ENCODE data around the gene NANOG. TPM values are rescaled to one million over a fixed set of nuclear protein-coding genes. Genes with fewer than 3 reads are reported as not detected.
"Not testable (repeated sequence)": the region's sequence is repeated elsewhere in the genome, so short reads cannot be mapped to it uniquely, and the experiment has no call there.

Gene NANOG
- total and polyA plus RNA-seq, 7 experiments from 2014 or later = 0.51 TPM; not detected in 6

- Mint-ChIP-seq H3K27ac (no peak overlapping the region), H3K4me3 (no peak overlapping the region), H3K36me3 (no peaks in the 10 kb centered on the region), H3K9me3 (no peaks in the 10 kb centered on the region), H3K4me1 (peaks cover 0 to 3% (median 0%) of the 10 kb centered on the region in 7 donors), H3K27me3 (peaks cover 0 to 9% (median 0%) of the 10 kb centered on the region in 5 donors)
- POLR2A ChIA-PET = no interaction called here
- Histone ChIP-seq H3K9me3 (ENCODE audit: control insufficient read depth in 2 of 3, low read length in 3 of 3) (no peaks in the 10 kb centered on the region), H3K4me1 (ENCODE audit: control insufficient read depth in 2 of 2, insufficient read depth in 2 of 2, low read length in 2 of 2) (no peaks in the 10 kb centered on the region), H3K36me3 (ENCODE audit: control insufficient read depth in 2 of 3, insufficient read depth in 3 of 3, low read length in 3 of 3) (no peaks in the 10 kb centered on the region), H3K4me3 (ENCODE audit: low read length) (no peak overlapping the region), H3K27ac (ENCODE audit: low read depth, low read length) (no peak overlapping the region), H3K27me3 (ENCODE audit: control insufficient read depth in 2 of 2, insufficient read depth in 2 of 2, low read length in 2 of 2) (no peaks in the 10 kb centered on the region)
- intact Hi-C loops (cut with micrococcal nuclease) = loop anchor here in 1 of 2 donors (1.0 to 10.0 kb wide), 2 partner anchors 101 to 403 kb away; no protein-coding TSS in a partner anchor
- peak; percentile 91 for ATAC-seq
- DNase-seq = peak in 5 of 9 donors; percentile 8 to 34 (median 19)
- CTCF ChIA-PET = no interaction called here
Observed at GRCh38 chr12:7832059-7832696, 43.0 kb downstream of the NANOG start.

- not testable (repeated sequence) for H3K36me3 Mint-ChIP-seq; H3K9me3 Mint-ChIP-seq; H3K27ac ChIP-seq (ENCODE audit: low read depth, low read length); H3K4me3 ChIP-seq (ENCODE audit: low read length); H3K9me3 ChIP-seq (ENCODE audit: control insufficient read depth in 2 of 3, low read length in 3 of 3); H3K27me3 ChIP-seq (ENCODE audit: control insufficient read depth in 2 of 2, insufficient read depth in 2 of 2, low read length in 2 of 2); ATAC-seq; H3K36me3 ChIP-seq (ENCODE audit: control insufficient read depth in 2 of 3, insufficient read depth in 3 of 3, low read length in 3 of 3); H3K4me1 ChIP-seq (ENCODE audit: control insufficient read depth in 2 of 2, insufficient read depth in 2 of 2, low read length in 2 of 2); DNase-seq; H3K27me3 Mint-ChIP-seq; H3K4me1 Mint-ChIP-seq; H3K4me3 Mint-ChIP-seq
- POLR2A ChIA-PET = interaction anchor here (0.6 kb wide), 1 partner anchor 233 kb away, joined by 3 read pairs; the partner anchor contains the start of gene C3AR1
- H3K27ac Mint-ChIP-seq = peak overlapping the region in 1 of 9 donors; percentile 53
- CTCF ChIA-PET = interaction anchor here (1.4 kb wide), 1 partner anchor 100 kb away, joined by 3 read pairs; no protein-coding TSS in a partner anchor
- intact Hi-C loops (cut with micrococcal nuclease) = loop anchor here in 1 of 2 donors (10.0 kb wide), 1 partner anchor 402 kb away; no protein-coding TSS in a partner anchor
Observed at GRCh38 chr12:7833201-7833600, 44.0 kb downstream of the NANOG start.

GRCh38 chr12:7833831-7834230 is 44.6 kb downstream of the NANOG start:
- Histone ChIP-seq H3K27ac (ENCODE audit: low read depth, low read length) (no peak overlapping the region), H3K4me3 (ENCODE audit: low read length) (no peak overlapping the region), H3K36me3 (ENCODE audit: control insufficient read depth in 2 of 3, insufficient read depth in 3 of 3, low read length in 3 of 3) (no peaks in the 10 kb centered on the region), H3K27me3 (ENCODE audit: control insufficient read depth in 2 of 2, insufficient read depth in 2 of 2, low read length in 2 of 2) (no peaks in the 10 kb centered on the region), H3K4me1 (ENCODE audit: control insufficient read depth in 2 of 2, insufficient read depth in 2 of 2, low read length in 2 of 2) (no peaks in the 10 kb centered on the region), H3K9me3 (ENCODE audit: control insufficient read depth in 2 of 3, low read length in 3 of 3) (no peaks in the 10 kb centered on the region)
- peaks cover 0 to 14% (median 0%) of the 10 kb centered on the region in 5 donors for H3K27me3 Mint-ChIP-seq
- DNase-seq (no peak), ATAC-seq (no peak)
- intact Hi-C loops (cut with micrococcal nuclease) = loop anchor here in 1 of 2 donors (10.0 kb wide), 1 partner anchor 401 kb away; no protein-coding TSS in a partner anchor
- CTCF ChIA-PET = interaction anchor here (0.7 to 1.4 kb wide), 2 partner anchors 32 to 99 kb away, joined by 3 to 4 read pairs; no protein-coding TSS in a partner anchor
- POLR2A ChIA-PET = interaction anchor here (0.6 kb wide), 1 partner anchor 232 kb away, joined by 3 read pairs; the partner anchor contains the start of gene C3AR1
- no peaks in the 10 kb centered on the region for H3K9me3 Mint-ChIP-seq
- H3K4me1 Mint-ChIP-seq = peaks cover 0 to 3% (median 0%) of the 10 kb centered on the region in 7 donors
- no peak overlapping the region for H3K4me3 Mint-ChIP-seq
- peak overlapping the region in 1 of 9 donors; percentile 6 for H3K27ac Mint-ChIP-seq
- no peaks in the 10 kb centered on the region for H3K36me3 Mint-ChIP-seq

DNA sequence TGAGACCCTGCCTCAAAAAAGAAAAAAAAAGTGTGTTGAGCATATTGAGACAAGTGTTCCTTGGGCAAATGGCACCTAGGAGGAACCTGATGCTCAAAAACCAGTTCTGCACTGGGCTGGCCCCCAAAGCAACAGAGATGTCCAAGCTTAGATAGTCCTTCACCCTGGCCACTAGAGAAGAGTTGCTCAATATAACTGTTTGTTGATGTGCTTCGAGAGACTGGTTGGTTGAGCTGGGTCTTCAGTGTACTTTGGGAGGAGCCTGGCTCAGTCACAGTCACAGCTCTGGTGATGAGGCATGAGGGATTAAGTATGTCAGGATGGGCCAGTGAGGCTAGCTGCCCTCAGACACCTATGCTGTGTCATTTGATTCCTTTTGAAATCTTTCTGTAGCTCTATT is 45.5 kb downstream of the NANOG start:
- Mint-ChIP-seq H3K27me3 (peaks cover 0 to 14% (median 0%) of the 10 kb centered on the region in 5 donors), H3K36me3 (no peaks in the 10 kb centered on the region), H3K4me1 (peaks cover 0 to 3% (median 0%) of the 10 kb centered on the region in 7 donors), H3K27ac (no peak overlapping the region), H3K9me3 (no peaks in the 10 kb centered on the region), H3K4me3 (no peak overlapping the region)
- ChIA-PET CTCF (interaction anchor here (1.4 kb wide), 1 partner anchor 99 kb away, joined by 3 read pairs; no protein-coding TSS in a partner anchor), POLR2A (no interaction called here)
- peak; percentile 64 for ATAC-seq
- H3K36me3 ChIP-seq (ENCODE audit: control insufficient read depth in 2 of 3, insufficient read depth in 3 of 3, low read length in 3 of 3) = no peaks in the 10 kb centered on the region
- H3K4me1 ChIP-seq (ENCODE audit: control insufficient read depth in 2 of 2, insufficient read depth in 2 of 2, low read length in 2 of 2) = no peaks in the 10 kb centered on the region
- H3K27ac ChIP-seq (ENCODE audit: low read depth, low read length) = no peak overlapping the region
- DNase-seq = no peak
- no peak overlapping the region for H3K4me3 ChIP-seq (ENCODE audit: low read length)
- H3K27me3 ChIP-seq (ENCODE audit: control insufficient read depth in 2 of 2, insufficient read depth in 2 of 2, low read length in 2 of 2) = no peaks in the 10 kb centered on the region
- no peaks in the 10 kb centered on the region for H3K9me3 ChIP-seq (ENCODE audit: control insufficient read depth in 2 of 3, low read length in 3 of 3)
- intact Hi-C loops (cut with micrococcal nuclease) = loop anchor here in 1 of 2 donors (10.0 kb wide), 1 partner anchor 400 kb away; no protein-coding TSS in a partner anchor

DNA sequence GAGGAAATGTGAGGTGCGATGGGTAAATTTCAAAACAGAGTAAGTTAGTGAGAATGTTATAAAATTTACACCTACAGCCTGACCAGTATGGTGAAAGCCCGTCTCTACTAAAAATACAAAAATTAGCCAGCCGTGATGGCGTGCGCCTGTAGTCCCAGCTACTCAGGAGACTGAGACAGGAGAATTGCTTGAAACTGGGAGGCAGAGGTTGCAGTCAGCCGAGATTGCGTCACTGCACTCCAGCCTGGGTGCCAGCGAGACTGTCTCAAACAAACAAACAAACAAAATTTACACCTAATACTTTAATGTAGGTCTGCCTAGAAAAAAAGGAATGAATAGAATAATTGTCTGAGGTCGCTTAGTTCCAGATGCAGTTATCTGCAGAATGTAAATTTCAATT is 45.9 kb downstream of the NANOG start:
- Mint-ChIP-seq H3K27me3 (peaks cover 0 to 14% (median 0%) of the 10 kb centered on the region in 5 donors), H3K9me3 (no peaks in the 10 kb centered on the region), H3K4me3 (no peak overlapping the region), H3K4me1 (peaks cover 0 to 3% (median 0%) of the 10 kb centered on the region in 7 donors), H3K27ac (no peak overlapping the region), H3K36me3 (no peaks in the 10 kb centered on the region)
- H3K9me3 ChIP-seq (ENCODE audit: control insufficient read depth in 2 of 3, low read length in 3 of 3) = no peaks in the 10 kb centered on the region
- H3K4me3 ChIP-seq (ENCODE audit: low read length) = no peak overlapping the region
- H3K27me3 ChIP-seq (ENCODE audit: control insufficient read depth in 2 of 2, insufficient read depth in 2 of 2, low read length in 2 of 2) = no peaks in the 10 kb centered on the region
- H3K27ac ChIP-seq (ENCODE audit: low read depth, low read length) = no peak overlapping the region
- no peaks in the 10 kb centered on the region for H3K36me3 ChIP-seq (ENCODE audit: control insufficient read depth in 2 of 3, insufficient read depth in 3 of 3, low read length in 3 of 3)
- H3K4me1 ChIP-seq (ENCODE audit: control insufficient read depth in 2 of 2, insufficient read depth in 2 of 2, low read length in 2 of 2) = no peaks in the 10 kb centered on the region
- ATAC-seq (no peak), DNase-seq (no peak)
- POLR2A ChIA-PET = no interaction called here
- intact Hi-C loops (cut with micrococcal nuclease) = loop anchor here in 1 of 2 donors (10.0 kb wide), 1 partner anchor 400 kb away; no protein-coding TSS in a partner anchor
- CTCF ChIA-PET = no interaction called here

DNA sequence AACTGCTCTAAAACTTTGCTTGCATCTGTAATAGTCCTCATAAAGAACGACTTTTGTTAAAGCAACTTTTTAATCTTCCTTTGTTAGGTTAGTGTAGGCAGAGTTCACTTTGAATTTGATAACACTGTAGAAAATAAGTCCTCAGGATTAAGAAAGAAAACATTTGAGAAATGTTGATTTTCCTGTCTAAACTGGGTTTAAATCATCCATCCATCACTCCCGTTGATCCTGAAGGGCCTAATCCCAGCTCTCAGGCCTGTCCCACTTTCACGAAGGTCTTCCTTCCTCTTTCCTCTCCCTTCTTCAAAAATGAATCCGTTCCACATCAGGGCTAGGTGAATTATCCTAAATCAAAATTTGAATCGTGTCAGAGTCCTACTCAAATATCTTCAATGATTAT is 46.6 kb downstream of the NANOG start:
- ChIA-PET CTCF (no interaction called here), POLR2A (no interaction called here)

More for the DNA sequence above, 46.6 kb downstream of the NANOG start:
- H3K9me3 ChIP-seq (ENCODE audit: control insufficient read depth in 2 of 3, low read length in 3 of 3) = no peaks in the 10 kb centered on the region
- no peaks in the 10 kb centered on the region for H3K27me3 ChIP-seq (ENCODE audit: control insufficient read depth in 2 of 2, insufficient read depth in 2 of 2, low read length in 2 of 2)
- no peak overlapping the region for H3K4me3 ChIP-seq (ENCODE audit: low read length)
- H3K4me1 Mint-ChIP-seq = peaks cover 0 to 3% (median 0%) of the 10 kb centered on the region in 7 donors
- intact Hi-C loops (cut with micrococcal nuclease) = loop anchor here in 1 of 2 donors (10.0 kb wide), 1 partner anchor 399 kb away; no protein-coding TSS in a partner anchor
- H3K36me3 ChIP-seq (ENCODE audit: control insufficient read depth in 2 of 3, insufficient read depth in 3 of 3, low read length in 3 of 3) = no peaks in the 10 kb centered on the region
- no peaks in the 10 kb centered on the region for H3K4me1 ChIP-seq (ENCODE audit: control insufficient read depth in 2 of 2, insufficient read depth in 2 of 2, low read length in 2 of 2)
- ATAC-seq (no peak), DNase-seq (no peak)
- H3K9me3 Mint-ChIP-seq = no peaks in the 10 kb centered on the region
- H3K4me3 Mint-ChIP-seq = no peak overlapping the region
- no peaks in the 10 kb centered on the region for H3K36me3 Mint-ChIP-seq
- H3K27me3 Mint-ChIP-seq = peaks cover 0 to 14% (median 0%) of the 10 kb centered on the region in 5 donors
- H3K27ac ChIP-seq (ENCODE audit: low read depth, low read length) = no peak overlapping the region
- no peak overlapping the region for H3K27ac Mint-ChIP-seq

Measured in naive thymus-derived CD4-positive, alpha-beta T cell (primary cell).